Endodermal cell (in vitro differentiated cells): Measurements from ENCODE around the gene TEC. TPM values are rescaled to one million over a fixed set of nuclear protein-coding genes. Genes with fewer than 3 reads are reported as not detected.

Experiments
- DNase-seq: peaks from one replicate; pipeline ENCODE4 v3.0.0-alpha.2; 2017
- H3K27ac ChIP-seq: 2 replicates; pipeline ENCODE4 v1.5.1; 2013; ENCODE audit warnings: mild to moderate bottlenecking, low read depth, low read length, moderate library complexity
- H3K27me3 ChIP-seq: 2 replicates; pipeline ENCODE4 v1.6.1; 2013; ENCODE audit warnings: mild to moderate bottlenecking, low read length, moderate library complexity; ENCODE audit not compliant: insufficient read depth, control insufficient read depth, poor library complexity, severe bottlenecking
- H3K36me3 ChIP-seq: 2 replicates; pipeline ENCODE4 v1.7.0; 2013; ENCODE audit warnings: mild to moderate bottlenecking, low read length, moderate library complexity; ENCODE audit not compliant: control insufficient read depth, insufficient read depth
- H3K4me1 ChIP-seq: one replicate; pipeline ENCODE4 v1.7.0; 2013; ENCODE audit warnings: low read length; ENCODE audit not compliant: control insufficient read depth, insufficient read depth
- H3K4me3 ChIP-seq: 2 replicates; pipeline ENCODE4 v1.5.1; 2013; ENCODE audit warnings: mild to moderate bottlenecking, low read length, moderate library complexity
- H3K9ac ChIP-seq: 2 replicates; pipeline ENCODE4 v1.6.1; 2013; ENCODE audit warnings: mild to moderate bottlenecking, low read length, moderate library complexity; ENCODE audit not compliant: poor library complexity, severe bottlenecking; ENCODE audit errors: extremely low read depth
- H3K9me3 ChIP-seq: 2 replicates; pipeline ENCODE4 v1.6.1; 2013; ENCODE audit warnings: mild to moderate bottlenecking, low read length, moderate library complexity; ENCODE audit not compliant: control insufficient read depth
- H3K27ac Mint-ChIP-seq: 2 replicates; pipeline ENCODE4 v1.8.0; 2020; ENCODE audit warnings: mixed read lengths
- H3K27me3 Mint-ChIP-seq: 2 replicates; pipeline ENCODE4 v1.8.0; 2021; ENCODE audit warnings: mild to moderate bottlenecking, mixed read lengths; ENCODE audit not compliant: insufficient read depth
- H3K36me3 Mint-ChIP-seq: 2 replicates; pipeline ENCODE4 v1.8.0; 2020; ENCODE audit warnings: low read depth, mixed read lengths
- H3K4me1 Mint-ChIP-seq: 2 replicates; pipeline ENCODE4 v1.8.0; 2020; ENCODE audit warnings: mixed read lengths
- H3K4me3 Mint-ChIP-seq: 2 replicates; pipeline ENCODE4 v1.8.0; 2020; ENCODE audit warnings: mild to moderate bottlenecking, moderate library complexity, mixed read lengths
- H3K9me3 Mint-ChIP-seq: 2 replicates; pipeline ENCODE4 v1.8.0; 2020; ENCODE audit warnings: mild to moderate bottlenecking, mixed read lengths
- CTCF ChIP-seq: fragments of 200-600 bp; sonication (generic); conservative IDR thresholded peaks from 2 replicates; pipeline ENCODE4 v1.5.0; 2021; ENCODE audit warnings: antibody characterized with exemption, mild to moderate bottlenecking
- WGBS, 2 experiments: methylation state at CpG; one replicate each; pipeline versions ENCODE4 v1.1.5 to v1.1.7; 2013; ENCODE audit warnings: missing lambda C conversion rate in 2 of 2, mixed read lengths in 1 of 2; ENCODE audit not compliant: insufficient coverage in 1 of 2, insufficient read length in 1 of 2; 5-methylcytosine and 5-hydroxymethylcytosine counted together
- total RNA-seq, 2 donors: library from RNA; stranded (reverse); fragmentation: NEBNext Ultra II Directional in 1 of 2; extraction: Animal tissue kit (Norgen Biotek cat#: 25700) in 1 of 2; gene quantifications; 2 replicates in 1 of 2; 3 replicates in 1 of 2; pipeline ENCODE4 v1.2.1, GENCODE V29; 2021

TEC gene
- total RNA-seq, 2 donors from 2014 or later: 3.8 to 5.4 TPM

- TF ChIP-seq CTCF: no peak
- Histone ChIP-seq H3K9ac (no peak overlapping the region), H3K4me1 (no peaks in the 10 kb centered on the region), H3K9me3 (no peaks in the 10 kb centered on the region), H3K27me3 (no peaks in the 10 kb centered on the region), H3K27ac (no peak overlapping the region), H3K36me3 (peaks cover 3% of the 10 kb centered on the region), H3K4me3 (no peak overlapping the region)
- Mint-ChIP-seq H3K27ac (no peak overlapping the region), H3K9me3 (peaks cover 9% of the 10 kb centered on the region), H3K4me1 (peaks cover 8% of the 10 kb centered on the region), H3K4me3 (no peak overlapping the region), H3K27me3 (no peaks in the 10 kb centered on the region), H3K36me3 (peaks cover 6% of the 10 kb centered on the region)
- WGBS, 2 experiments: 89 to 94% methylated on average over 3 to 4 of the region's 4 CpGs
- DNase-seq: no peak
These were observed 2.9 kb downstream of the TEC start for GRCh38 chr4:48266781-48267180.

DNA sequence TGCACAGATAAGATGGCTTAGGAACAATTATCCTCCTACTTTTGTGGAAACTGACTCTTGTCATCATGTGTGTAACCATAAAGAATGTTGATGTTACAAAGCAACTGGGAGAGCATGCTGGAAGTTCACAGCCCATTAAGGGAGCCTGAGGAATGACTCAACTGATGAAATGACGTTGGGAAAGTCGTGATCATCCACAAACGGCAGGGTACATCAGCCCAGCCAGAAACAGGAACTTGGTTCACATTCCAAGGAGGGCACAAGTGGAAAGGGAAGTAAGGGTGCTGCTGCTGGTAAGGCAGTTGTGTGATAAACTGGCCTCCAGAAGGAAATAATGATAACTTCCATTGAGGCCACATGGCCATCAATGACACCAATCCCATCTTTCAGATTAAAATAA, 6.7 kb downstream of the TEC start:
- H3K27me3 Mint-ChIP-seq: no peaks in the 10 kb centered on the region
- H3K27ac Mint-ChIP-seq: no peak overlapping the region
- Histone ChIP-seq H3K27me3 (no peaks in the 10 kb centered on the region), H3K4me1 (no peaks in the 10 kb centered on the region), H3K9ac (no peak overlapping the region), H3K4me3 (no peak overlapping the region), H3K27ac (no peak overlapping the region), H3K36me3 (peaks cover 3% of the 10 kb centered on the region), H3K9me3 (no peaks in the 10 kb centered on the region)
- no peaks in the 10 kb centered on the region for H3K9me3 Mint-ChIP-seq
- no peak for DNase-seq
- peaks cover 3% of the 10 kb centered on the region for H3K4me1 Mint-ChIP-seq
- no peak for TF ChIP-seq CTCF
- 91 to 93% methylated on average over 3 of the region's 3 CpGs for WGBS, 2 experiments
- H3K4me3 Mint-ChIP-seq: no peak overlapping the region
- peaks cover 6% of the 10 kb centered on the region for H3K36me3 Mint-ChIP-seq

- no peak for TF ChIP-seq CTCF
- H3K9me3 ChIP-seq: no peaks in the 10 kb centered on the region
- H3K27me3 Mint-ChIP-seq: no peaks in the 10 kb centered on the region
- no peak overlapping the region for H3K4me3 ChIP-seq
- peaks cover 4% of the 10 kb centered on the region for H3K4me1 Mint-ChIP-seq
- H3K4me3 Mint-ChIP-seq: no peak overlapping the region
- H3K9ac ChIP-seq: no peak overlapping the region
- H3K4me1 ChIP-seq: no peaks in the 10 kb centered on the region
- WGBS, 2 experiments: 91 to 100% methylated on average over 2 of the region's 2 CpGs
- peaks cover 6% of the 10 kb centered on the region for H3K36me3 Mint-ChIP-seq
- DNase-seq: no peak
- H3K27me3 ChIP-seq: no peaks in the 10 kb centered on the region
- H3K9me3 Mint-ChIP-seq: no peaks in the 10 kb centered on the region
- no peak overlapping the region for H3K27ac ChIP-seq
- peaks cover 3% of the 10 kb centered on the region for H3K36me3 ChIP-seq
- no peak overlapping the region for H3K27ac Mint-ChIP-seq
These were observed 7.2 kb downstream of the TEC start for GRCh38 chr4:48262484-48262883.
